DMS153 treated with DMSO at 0.1 percent for 48 hours (cell line): ENCODE data around the gene OBSCN.

Experiments used
- DNase-seq: peaks from one replicate; lab custom pipeline; 2025; ENCODE audit not compliant: unreplicated experiment; lab: John Stamatoyannopoulos, UW

OBSCN gene

GRCh38 chr1:228316589-228317387 lies 108.9 kb downstream of the OBSCN start:
- no peak for DNase-seq

- no peak for DNase-seq
These were observed 109.6 kb downstream of the OBSCN start for GRCh38 chr1:228317411-228317828.

GRCh38 chr1:228317891-228318810 lies 110.3 kb downstream of the OBSCN start:
- DNase-seq = no peak

- DNase-seq = no peak
These were observed 111.0 kb downstream of the OBSCN start for GRCh38 chr1:228318823-228319241.

- DNase-seq = no peak
These were observed 111.7 kb downstream of the OBSCN start for GRCh38 chr1:228319352-228320088.

- DNase-seq = no peak
These were observed 112.5 kb downstream of the OBSCN start for GRCh38 chr1:228320394-228320793.

GRCh38 chr1:228321435-228321834 lies 113.6 kb downstream of the OBSCN start:
- DNase-seq = no peak

GRCh38 chr1:228321895-228322294 lies 114.1 kb downstream of the OBSCN start:
- DNase-seq = no peak

GRCh38 chr1:228323401-228323800 lies 115.6 kb downstream of the OBSCN start:
- DNase-seq = no peak

GRCh38 chr1:228325267-228325666 lies 117.4 kb downstream of the OBSCN start:
- DNase-seq = no peak

- DNase-seq = no peak
These were observed 122.0 kb downstream of the OBSCN start for GRCh38 chr1:228329887-228330286.

- no peak for DNase-seq
These were observed 125.2 kb downstream of the OBSCN start for GRCh38 chr1:228332797-228333738.

- no peak for DNase-seq
These were observed 125.9 kb downstream of the OBSCN start for GRCh38 chr1:228333739-228334115.

GRCh38 chr1:228334226-228334935 lies 126.5 kb downstream of the OBSCN start:
- DNase-seq = no peak

GRCh38 chr1:228334954-228335353 lies 127.1 kb downstream of the OBSCN start:
- no peak for DNase-seq

GRCh38 chr1:228335406-228336307 lies 127.8 kb downstream of the OBSCN start:
- DNase-seq = no peak

- DNase-seq = no peak
These were observed 128.6 kb downstream of the OBSCN start for GRCh38 chr1:228336308-228337030.

GRCh38 chr1:228337031-228337564 lies 129.3 kb downstream of the OBSCN start:
- DNase-seq = no peak
